ENCODE data around the gene MARCHF3.

DNA sequence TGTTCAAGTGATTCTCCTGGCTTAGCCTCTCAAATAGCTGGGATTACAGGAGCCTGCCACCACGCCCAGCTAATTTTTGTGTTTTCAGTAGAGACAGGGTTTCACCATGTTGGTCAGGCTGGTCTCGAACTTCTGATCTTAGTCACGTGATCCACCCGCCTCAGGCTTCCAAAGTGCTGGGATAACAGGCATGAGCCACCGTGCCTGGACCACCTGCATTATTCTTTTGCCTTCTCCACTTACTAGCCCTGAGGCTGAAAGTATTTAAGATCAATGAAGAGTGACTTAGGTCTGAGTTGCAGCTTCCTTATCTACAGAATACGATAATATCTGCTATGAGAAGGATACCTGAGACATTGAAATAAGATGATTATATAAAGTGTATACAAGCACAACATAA, 129.6 kb downstream of the MARCHF3 start:
- TF ChIP-seq JUN (CRISPR knock-in tag; IDR thresholded peaks at IDR 0.05) (no peak), ESRRA (CRISPR knock-in tag; IDR thresholded peaks at IDR 0.05; ENCODE audit: borderline replicate concordance) (no peak), KAT7 (CRISPR knock-in tag; IDR thresholded peaks at IDR 0.05; ENCODE audit: borderline replicate concordance) (no peak), TEAD4 (CRISPR knock-in tag; IDR thresholded peaks at IDR 0.05) (no peak)
- TF ChIP-seq, protein P1, sequence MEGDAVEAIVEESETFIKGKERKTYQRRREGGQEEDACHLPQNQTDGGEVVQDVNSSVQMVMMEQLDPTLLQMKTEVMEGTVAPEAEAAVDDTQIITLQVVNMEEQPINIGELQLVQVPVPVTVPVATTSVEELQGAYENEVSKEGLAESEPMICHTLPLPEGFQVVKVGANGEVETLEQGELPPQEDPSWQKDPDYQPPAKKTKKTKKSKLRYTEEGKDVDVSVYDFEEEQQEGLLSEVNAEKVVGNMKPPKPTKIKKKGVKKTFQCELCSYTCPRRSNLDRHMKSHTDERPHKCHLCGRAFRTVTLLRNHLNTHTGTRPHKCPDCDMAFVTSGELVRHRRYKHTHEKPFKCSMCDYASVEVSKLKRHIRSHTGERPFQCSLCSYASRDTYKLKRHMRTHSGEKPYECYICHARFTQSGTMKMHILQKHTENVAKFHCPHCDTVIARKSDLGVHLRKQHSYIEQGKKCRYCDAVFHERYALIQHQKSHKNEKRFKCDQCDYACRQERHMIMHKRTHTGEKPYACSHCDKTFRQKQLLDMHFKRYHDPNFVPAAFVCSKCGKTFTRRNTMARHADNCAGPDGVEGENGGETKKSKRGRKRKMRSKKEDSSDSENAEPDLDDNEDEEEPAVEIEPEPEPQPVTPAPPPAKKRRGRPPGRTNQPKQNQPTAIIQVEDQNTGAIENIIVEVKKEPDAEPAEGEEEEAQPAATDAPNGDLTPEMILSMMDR (IDR thresholded peaks at IDR 0.05), result no peak
- TF ChIP-seq, protein P2, sequence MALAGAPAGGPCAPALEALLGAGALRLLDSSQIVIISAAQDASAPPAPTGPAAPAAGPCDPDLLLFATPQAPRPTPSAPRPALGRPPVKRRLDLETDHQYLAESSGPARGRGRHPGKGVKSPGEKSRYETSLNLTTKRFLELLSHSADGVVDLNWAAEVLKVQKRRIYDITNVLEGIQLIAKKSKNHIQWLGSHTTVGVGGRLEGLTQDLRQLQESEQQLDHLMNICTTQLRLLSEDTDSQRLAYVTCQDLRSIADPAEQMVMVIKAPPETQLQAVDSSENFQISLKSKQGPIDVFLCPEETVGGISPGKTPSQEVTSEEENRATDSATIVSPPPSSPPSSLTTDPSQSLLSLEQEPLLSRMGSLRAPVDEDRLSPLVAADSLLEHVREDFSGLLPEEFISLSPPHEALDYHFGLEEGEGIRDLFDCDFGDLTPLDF (CRISPR knock-in tag; IDR thresholded peaks at IDR 0.05), result no peak
- TF ChIP-seq, protein P3, sequence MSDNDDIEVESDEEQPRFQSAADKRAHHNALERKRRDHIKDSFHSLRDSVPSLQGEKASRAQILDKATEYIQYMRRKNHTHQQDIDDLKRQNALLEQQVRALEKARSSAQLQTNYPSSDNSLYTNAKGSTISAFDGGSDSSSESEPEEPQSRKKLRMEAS (CRISPR knock-in tag; IDR thresholded peaks at IDR 0.05), result no peak
- TF ChIP-seq, protein P4, sequence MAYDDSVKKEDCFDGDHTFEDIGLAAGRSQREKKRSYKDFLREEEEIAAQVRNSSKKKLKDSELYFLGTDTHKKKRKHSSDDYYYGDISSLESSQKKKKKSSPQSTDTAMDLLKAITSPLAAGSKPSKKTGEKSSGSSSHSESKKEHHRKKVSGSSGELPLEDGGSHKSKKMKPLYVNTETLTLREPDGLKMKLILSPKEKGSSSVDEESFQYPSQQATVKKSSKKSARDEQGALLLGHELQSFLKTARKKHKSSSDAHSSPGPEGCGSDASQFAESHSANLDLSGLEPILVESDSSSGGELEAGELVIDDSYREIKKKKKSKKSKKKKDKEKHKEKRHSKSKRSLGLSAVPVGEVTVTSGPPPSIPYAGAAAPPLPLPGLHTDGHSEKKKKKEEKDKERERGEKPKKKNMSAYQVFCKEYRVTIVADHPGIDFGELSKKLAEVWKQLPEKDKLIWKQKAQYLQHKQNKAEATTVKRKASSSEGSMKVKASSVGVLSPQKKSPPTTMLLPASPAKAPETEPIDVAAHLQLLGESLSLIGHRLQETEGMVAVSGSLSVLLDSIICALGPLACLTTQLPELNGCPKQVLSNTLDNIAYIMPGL (CRISPR knock-in tag; IDR thresholded peaks at IDR 0.05), result no peak
- TF ChIP-seq, protein P5, sequence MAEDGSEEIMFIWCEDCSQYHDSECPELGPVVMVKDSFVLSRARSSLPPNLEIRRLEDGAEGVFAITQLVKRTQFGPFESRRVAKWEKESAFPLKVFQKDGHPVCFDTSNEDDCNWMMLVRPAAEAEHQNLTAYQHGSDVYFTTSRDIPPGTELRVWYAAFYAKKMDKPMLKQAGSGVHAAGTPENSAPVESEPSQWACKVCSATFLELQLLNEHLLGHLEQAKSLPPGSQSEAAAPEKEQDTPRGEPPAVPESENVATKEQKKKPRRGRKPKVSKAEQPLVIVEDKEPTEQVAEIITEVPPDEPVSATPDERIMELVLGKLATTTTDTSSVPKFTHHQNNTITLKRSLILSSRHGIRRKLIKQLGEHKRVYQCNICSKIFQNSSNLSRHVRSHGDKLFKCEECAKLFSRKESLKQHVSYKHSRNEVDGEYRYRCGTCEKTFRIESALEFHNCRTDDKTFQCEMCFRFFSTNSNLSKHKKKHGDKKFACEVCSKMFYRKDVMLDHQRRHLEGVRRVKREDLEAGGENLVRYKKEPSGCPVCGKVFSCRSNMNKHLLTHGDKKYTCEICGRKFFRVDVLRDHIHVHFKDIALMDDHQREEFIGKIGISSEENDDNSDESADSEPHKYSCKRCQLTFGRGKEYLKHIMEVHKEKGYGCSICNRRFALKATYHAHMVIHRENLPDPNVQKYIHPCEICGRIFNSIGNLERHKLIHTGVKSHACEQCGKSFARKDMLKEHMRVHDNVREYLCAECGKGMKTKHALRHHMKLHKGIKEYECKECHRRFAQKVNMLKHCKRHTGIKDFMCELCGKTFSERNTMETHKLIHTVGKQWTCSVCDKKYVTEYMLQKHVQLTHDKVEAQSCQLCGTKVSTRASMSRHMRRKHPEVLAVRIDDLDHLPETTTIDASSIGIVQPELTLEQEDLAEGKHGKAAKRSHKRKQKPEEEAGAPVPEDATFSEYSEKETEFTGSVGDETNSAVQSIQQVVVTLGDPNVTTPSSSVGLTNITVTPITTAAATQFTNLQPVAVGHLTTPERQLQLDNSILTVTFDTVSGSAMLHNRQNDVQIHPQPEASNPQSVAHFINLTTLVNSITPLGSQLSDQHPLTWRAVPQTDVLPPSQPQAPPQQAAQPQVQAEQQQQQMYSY (CRISPR knock-in tag; IDR thresholded peaks at IDR 0.05), result no peak
- TF ChIP-seq, protein P6, sequence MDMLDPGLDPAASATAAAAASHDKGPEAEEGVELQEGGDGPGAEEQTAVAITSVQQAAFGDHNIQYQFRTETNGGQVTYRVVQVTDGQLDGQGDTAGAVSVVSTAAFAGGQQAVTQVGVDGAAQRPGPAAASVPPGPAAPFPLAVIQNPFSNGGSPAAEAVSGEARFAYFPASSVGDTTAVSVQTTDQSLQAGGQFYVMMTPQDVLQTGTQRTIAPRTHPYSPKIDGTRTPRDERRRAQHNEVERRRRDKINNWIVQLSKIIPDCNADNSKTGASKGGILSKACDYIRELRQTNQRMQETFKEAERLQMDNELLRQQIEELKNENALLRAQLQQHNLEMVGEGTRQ (CRISPR knock-in tag; IDR thresholded peaks at IDR 0.05), result no peak
- TF ChIP-seq, protein P7, sequence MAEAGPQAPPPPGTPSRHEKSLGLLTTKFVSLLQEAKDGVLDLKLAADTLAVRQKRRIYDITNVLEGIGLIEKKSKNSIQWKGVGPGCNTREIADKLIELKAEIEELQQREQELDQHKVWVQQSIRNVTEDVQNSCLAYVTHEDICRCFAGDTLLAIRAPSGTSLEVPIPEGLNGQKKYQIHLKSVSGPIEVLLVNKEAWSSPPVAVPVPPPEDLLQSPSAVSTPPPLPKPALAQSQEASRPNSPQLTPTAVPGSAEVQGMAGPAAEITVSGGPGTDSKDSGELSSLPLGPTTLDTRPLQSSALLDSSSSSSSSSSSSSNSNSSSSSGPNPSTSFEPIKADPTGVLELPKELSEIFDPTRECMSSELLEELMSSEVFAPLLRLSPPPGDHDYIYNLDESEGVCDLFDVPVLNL (CRISPR knock-in tag; IDR thresholded peaks at IDR 0.05; ENCODE audit: borderline replicate concordance, low read depth), result no peak

Measured in WTC11 (cell line).